Measurements from ENCODE around the gene FAM72B.
"Not testable (repeated sequence)": the region's sequence is repeated elsewhere in the genome, so short reads cannot be mapped to it uniquely, and the experiment has no call there.

GRCh38 chr1:121226925-121227324 is 42.8 kb upstream of the FAM72B start:
- TF ChIP-seq POLR2A, CTCF (IDR thresholded peaks at IDR 0.05): not testable (repeated sequence)
